Tibial nerve (tissue), 4 donors: Measurements from ENCODE around the gene CDC7. TPM values are rescaled to one million over a fixed set of nuclear protein-coding genes. Genes with fewer than 3 reads are reported as not detected.
"Not testable (repeated sequence)": the region's sequence is repeated elsewhere in the genome, so short reads cannot be mapped to it uniquely, and the experiment has no call there.

Experiments used
- DNase-seq, 2 donors: peaks; one replicate each; pipeline ENCODE4 v3.0.0-alpha.2; 2019; ENCODE audit warnings: low spot score in 2 of 2
- H3K27ac ChIP-seq, 4 donors: fragments of 200-600 bp; sonication (generic) in 3 of 4; one replicate each; pipeline ENCODE4 v1.5.1; 2017 to 2019; ENCODE audit warnings: mild to moderate bottlenecking in 1 of 4
- H3K27me3 ChIP-seq, 2 donors: fragments of 200-600 bp; sonication (generic) in 1 of 2; one replicate each; pipeline versions ENCODE4 v1.5.1 to v1.6.0; 2017 to 2019
- H3K36me3 ChIP-seq, 3 donors: fragments of 200-600 bp; sonication (generic); one replicate each; pipeline ENCODE4 v1.5.1; 2018 to 2019
- H3K4me1 ChIP-seq, 4 donors: fragments of 200-600 bp; sonication (generic) in 3 of 4; one replicate each; pipeline ENCODE4 v1.5.1; 2017 to 2019
- H3K4me3 ChIP-seq, 4 donors: fragments of 200-600 bp; sonication (generic) in 3 of 4; one replicate each; pipeline ENCODE4 v1.5.1; 2017 to 2019; ENCODE audit warnings: mild to moderate bottlenecking in 1 of 4, moderate library complexity in 1 of 4
- H3K9me3 ChIP-seq, 4 donors: fragments of 200-600 bp; sonication (generic) in 3 of 4; one replicate each; pipeline ENCODE4 v1.5.1; 2017 to 2019
- EP300 ChIP-seq, 2 donors: sonication (generic); formaldehyde crosslinking; IDR thresholded peaks; one replicate each; pipeline ENCODE4 v1.6.1; 2017; ENCODE audit warnings: antibody characterized with exemption in 2 of 2, mild to moderate bottlenecking in 1 of 2
- POLR2A ChIP-seq, 2 donors: fragments of 450-650 bp; IDR thresholded peaks; one replicate each; pipeline ENCODE4 v1.6.1; 2017; ENCODE audit warnings: antibody characterized with exemption in 2 of 2, mild to moderate bottlenecking in 2 of 2, moderate library complexity in 2 of 2
- WGBS, 2 donors: methylation state at CpG; one replicate each; pipeline ENCODE4 v1.1.5; 2018; 5-methylcytosine and 5-hydroxymethylcytosine counted together
- total RNA-seq, 4 donors: library from RNA; depleted of rRNA; stranded (reverse); fragments of >200 nt; gene quantifications; one replicate each; pipeline ENCODE4 v1.1.0, GENCODE V29; 2016
- TF ChIP-seq, protein P1 (sequence below), 5 experiments: fragments of 200-600 bp in 3 of 5; fragments of 450-650 bp in 2 of 5; sonication (generic) in 3 of 5; IDR thresholded peaks; one replicate each; pipeline ENCODE4 v1.5.1; 2016 to 2019; ENCODE audit warnings: antibody characterized with exemption in 5 of 5, mild to moderate bottlenecking in 3 of 5, moderate library complexity in 2 of 5

Gene CDC7
- total RNA-seq, 4 donors from 2014 or later, result 0.59 to 3.3 (median 1.3) TPM

DNA sequence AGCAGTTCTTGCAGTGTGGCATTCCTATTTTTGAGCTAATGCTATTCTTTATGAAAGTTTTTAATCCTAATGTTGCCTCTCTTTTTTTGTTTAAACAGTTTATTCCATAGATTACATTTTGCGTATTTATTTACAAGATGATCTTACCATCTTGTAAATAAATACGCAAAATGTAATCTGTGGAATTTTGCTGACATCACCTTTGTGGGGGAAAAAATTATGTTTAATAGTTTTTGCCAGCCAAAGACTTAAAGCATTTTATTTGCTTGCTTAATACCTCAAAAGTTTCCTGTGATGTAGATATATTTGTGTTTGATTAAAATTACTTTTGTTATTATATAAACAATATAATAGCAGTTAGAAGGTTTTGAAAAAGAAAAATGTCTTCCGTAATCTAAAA, 15.3 kb downstream of the CDC7 start:
- Histone ChIP-seq H3K9me3 (no peaks in the 10 kb centered on the region), H3K27me3 (no peaks in the 10 kb centered on the region), H3K4me3 (no peak overlapping the region), H3K27ac (no peak overlapping the region), H3K36me3 (no peaks in the 10 kb centered on the region), H3K4me1 (peaks cover 0 to 26% (median 0%) of the 10 kb centered on the region in 4 donors)
- DNase-seq, result no peak
- TF ChIP-seq EP300 (IDR thresholded peaks at IDR 0.05) (no peak), POLR2A (IDR thresholded peaks at IDR 0.05) (no peak)
- TF ChIP-seq, protein P1, sequence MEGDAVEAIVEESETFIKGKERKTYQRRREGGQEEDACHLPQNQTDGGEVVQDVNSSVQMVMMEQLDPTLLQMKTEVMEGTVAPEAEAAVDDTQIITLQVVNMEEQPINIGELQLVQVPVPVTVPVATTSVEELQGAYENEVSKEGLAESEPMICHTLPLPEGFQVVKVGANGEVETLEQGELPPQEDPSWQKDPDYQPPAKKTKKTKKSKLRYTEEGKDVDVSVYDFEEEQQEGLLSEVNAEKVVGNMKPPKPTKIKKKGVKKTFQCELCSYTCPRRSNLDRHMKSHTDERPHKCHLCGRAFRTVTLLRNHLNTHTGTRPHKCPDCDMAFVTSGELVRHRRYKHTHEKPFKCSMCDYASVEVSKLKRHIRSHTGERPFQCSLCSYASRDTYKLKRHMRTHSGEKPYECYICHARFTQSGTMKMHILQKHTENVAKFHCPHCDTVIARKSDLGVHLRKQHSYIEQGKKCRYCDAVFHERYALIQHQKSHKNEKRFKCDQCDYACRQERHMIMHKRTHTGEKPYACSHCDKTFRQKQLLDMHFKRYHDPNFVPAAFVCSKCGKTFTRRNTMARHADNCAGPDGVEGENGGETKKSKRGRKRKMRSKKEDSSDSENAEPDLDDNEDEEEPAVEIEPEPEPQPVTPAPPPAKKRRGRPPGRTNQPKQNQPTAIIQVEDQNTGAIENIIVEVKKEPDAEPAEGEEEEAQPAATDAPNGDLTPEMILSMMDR (IDR thresholded peaks at IDR 0.05), result no peak
- 81 to 85% methylated on average over 3 of the region's 3 CpGs for WGBS, 2 donors

DNA sequence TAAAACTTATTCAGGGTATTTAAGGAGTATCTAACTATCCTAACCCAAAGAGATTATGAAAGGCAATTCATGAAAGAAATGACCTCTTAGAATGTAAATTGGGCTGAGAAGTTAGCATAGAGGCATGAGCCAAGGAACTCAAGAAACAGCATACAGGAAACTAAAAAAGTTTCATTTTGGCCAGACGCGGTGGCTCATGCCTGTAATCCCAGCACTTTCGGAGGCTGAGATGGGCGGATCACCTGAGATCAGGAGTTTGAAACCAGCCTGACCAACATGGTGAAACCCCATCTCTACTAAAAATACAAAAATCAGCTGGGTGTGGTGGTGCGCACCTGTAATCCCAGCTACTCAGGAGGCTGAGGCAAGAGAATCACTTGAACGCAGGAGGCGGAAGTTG, 16.0 kb downstream of the CDC7 start:
- not testable (repeated sequence) for H3K27ac ChIP-seq, DNase-seq, H3K9me3 ChIP-seq, H3K27me3 ChIP-seq, H3K36me3 ChIP-seq, H3K4me3 ChIP-seq
- peaks cover 0 to 24% (median 0%) of the 10 kb centered on the region in 4 donors for H3K4me1 ChIP-seq
- WGBS, 2 donors, result 86 to 93% methylated on average over 7 of the region's 7 CpGs

DNA sequence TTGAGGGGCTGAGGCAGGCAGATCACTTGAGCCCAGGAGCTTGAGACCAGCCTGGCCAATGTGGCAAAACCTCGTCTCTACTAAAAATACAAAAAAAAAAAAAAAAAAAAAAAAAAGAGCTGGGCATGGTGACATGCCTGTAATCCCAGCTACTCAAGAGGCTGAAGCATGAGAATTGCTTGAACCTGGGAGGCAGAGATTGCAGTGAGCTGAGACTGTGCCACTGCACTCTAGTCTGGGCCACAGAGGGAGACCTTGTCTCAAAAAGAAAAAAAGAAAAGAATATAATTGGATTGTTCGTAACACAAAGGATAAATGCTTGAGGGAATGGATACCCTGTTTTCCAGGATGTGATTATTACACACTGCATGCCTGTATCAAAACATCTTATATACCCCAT, 18.5 kb downstream of the CDC7 start:
- not testable (repeated sequence) for H3K36me3 ChIP-seq, H3K27ac ChIP-seq, H3K27me3 ChIP-seq, H3K4me3 ChIP-seq, DNase-seq, H3K9me3 ChIP-seq
- WGBS, 2 donors, result 42 to 56% methylated on average over 2 of the region's 2 CpGs
- peaks cover 0 to 10% (median 0%) of the 10 kb centered on the region in 4 donors for H3K4me1 ChIP-seq

DNA sequence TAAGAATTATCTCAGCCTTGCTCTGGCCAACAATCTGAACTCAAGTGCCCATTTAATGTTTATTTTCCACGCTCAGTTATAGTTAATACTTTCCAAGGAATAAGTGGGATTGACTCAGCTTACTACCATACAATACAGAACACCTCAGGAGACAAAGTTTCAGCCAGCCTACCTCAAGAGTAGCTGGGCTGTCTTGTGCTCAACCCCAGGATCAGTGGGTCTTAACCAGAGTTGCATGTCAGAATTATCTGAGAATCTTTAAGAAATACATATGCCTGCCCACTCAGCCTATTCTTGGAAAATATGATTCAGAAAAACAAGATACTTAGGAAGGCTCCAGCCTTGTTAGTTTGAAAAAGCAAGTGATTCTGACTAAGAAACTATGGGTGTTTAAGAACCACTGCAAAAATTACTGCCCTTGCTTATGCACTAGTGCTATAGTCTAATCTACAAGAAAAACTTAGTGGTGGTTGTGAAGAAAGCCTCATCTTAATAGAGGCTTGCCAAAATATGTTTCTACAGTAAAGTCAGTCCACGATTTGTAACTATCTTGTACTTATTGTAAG, 20.4 kb downstream of the CDC7 start:
- TF ChIP-seq, protein P1 (IDR thresholded peaks at IDR 0.05), result no peak
- H3K27ac ChIP-seq, result no peak overlapping the region

DNA sequence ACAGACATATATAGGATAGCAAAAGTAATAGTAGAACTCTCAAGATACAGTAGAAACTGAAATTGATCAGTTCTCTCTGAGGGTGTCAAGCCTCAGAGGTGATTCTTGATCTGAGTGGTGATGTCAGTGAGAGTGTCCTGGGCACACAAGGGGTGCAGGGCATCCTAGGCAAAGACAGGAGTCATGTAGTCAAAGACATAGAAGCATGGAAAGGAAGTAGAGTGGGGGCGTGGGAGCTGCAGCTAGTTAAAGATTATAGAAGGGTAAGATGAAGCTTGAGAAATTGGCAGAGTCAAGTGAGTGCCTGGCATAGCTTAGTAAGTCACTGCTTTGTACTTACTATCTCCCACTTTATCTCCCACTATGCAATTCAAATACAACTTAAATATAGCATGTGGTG, 22.8 kb downstream of the CDC7 start:
- H3K36me3 ChIP-seq, result no peaks in the 10 kb centered on the region
- no peak overlapping the region for H3K4me3 ChIP-seq
- peaks cover 0 to 26% (median 7%) of the 10 kb centered on the region in 4 donors for H3K4me1 ChIP-seq
- no peaks in the 10 kb centered on the region for H3K9me3 ChIP-seq
- TF ChIP-seq, protein P1 (IDR thresholded peaks at IDR 0.05), result no peak
- H3K27ac ChIP-seq, result no peak overlapping the region
- H3K27me3 ChIP-seq, result no peaks in the 10 kb centered on the region
- 58 to 66% methylated on average over 1 of the region's 1 CpG for WGBS, 2 donors
- DNase-seq, result no peak

More for the DNA sequence above, 20.4 kb downstream of the CDC7 start:
- no peaks in the 10 kb centered on the region for H3K36me3 ChIP-seq
- no peak for DNase-seq
- H3K4me1 ChIP-seq, result peaks cover 0 to 2% (median under 1%) of the 10 kb centered on the region in 4 donors
- no peaks in the 10 kb centered on the region for H3K27me3 ChIP-seq
- no peaks in the 10 kb centered on the region for H3K9me3 ChIP-seq
- WGBS, 2 donors, result 56 to 58% methylated on average over 2 of the region's 2 CpGs
- no peak overlapping the region for H3K4me3 ChIP-seq

DNA sequence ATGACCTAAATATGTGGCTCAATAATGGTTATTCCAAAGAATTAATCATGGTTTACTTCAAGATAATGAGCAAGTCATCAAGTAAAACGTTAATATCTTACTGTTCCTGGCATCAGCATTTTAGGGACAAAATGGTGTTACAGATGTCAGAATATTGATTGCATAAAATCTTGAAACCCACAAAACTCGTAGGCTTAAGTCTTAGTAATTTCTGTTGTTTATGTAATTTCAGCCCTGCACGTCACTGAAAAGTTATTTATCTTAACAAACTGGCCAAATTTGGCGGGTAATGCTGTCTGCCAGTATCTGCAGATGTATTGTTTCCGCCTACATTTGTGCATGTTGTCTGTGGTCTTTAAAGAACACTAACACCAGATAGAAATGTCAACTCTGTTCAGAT, 25.8 kb downstream of the CDC7 start:
- TF ChIP-seq EP300 (IDR thresholded peaks at IDR 0.05) (no peak), POLR2A (IDR thresholded peaks at IDR 0.05) (no peak)
- TF ChIP-seq, protein P1 (IDR thresholded peaks at IDR 0.05), result no peak
- H3K4me3 ChIP-seq, result no peak overlapping the region
- no peaks in the 10 kb centered on the region for H3K27me3 ChIP-seq
- peak overlapping the region in 1 of 4 donors; percentile 21 for H3K27ac ChIP-seq
- 28 to 48% methylated on average over 5 of the region's 5 CpGs for WGBS, 2 donors
- DNase-seq, result no peak
- H3K9me3 ChIP-seq, result no peaks in the 10 kb centered on the region
- H3K36me3 ChIP-seq, result no peaks in the 10 kb centered on the region
- H3K4me1 ChIP-seq, result peaks cover 0 to 26% (median 7%) of the 10 kb centered on the region in 4 donors
